ENCODE data around the gene PTBP1.
"Not testable (repeated sequence)": the region's sequence is repeated elsewhere in the genome, so short reads cannot be mapped to it uniquely, and the experiment has no call there.

PTBP1 gene

GRCh38 chr19:835210-835810, 38.1 kb downstream of the PTBP1 start:
- TF ChIP-seq, protein P1, sequence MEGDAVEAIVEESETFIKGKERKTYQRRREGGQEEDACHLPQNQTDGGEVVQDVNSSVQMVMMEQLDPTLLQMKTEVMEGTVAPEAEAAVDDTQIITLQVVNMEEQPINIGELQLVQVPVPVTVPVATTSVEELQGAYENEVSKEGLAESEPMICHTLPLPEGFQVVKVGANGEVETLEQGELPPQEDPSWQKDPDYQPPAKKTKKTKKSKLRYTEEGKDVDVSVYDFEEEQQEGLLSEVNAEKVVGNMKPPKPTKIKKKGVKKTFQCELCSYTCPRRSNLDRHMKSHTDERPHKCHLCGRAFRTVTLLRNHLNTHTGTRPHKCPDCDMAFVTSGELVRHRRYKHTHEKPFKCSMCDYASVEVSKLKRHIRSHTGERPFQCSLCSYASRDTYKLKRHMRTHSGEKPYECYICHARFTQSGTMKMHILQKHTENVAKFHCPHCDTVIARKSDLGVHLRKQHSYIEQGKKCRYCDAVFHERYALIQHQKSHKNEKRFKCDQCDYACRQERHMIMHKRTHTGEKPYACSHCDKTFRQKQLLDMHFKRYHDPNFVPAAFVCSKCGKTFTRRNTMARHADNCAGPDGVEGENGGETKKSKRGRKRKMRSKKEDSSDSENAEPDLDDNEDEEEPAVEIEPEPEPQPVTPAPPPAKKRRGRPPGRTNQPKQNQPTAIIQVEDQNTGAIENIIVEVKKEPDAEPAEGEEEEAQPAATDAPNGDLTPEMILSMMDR (IDR thresholded peaks at IDR 0.05; ENCODE audit: unreplicated experiment in 3 of 3): no peak
- Mint-ChIP-seq H3K36me3 (ENCODE audit: low read depth) (no peaks in the 10 kb centered on the region), H3K27me3 (ENCODE audit: low read depth) (no peaks in the 10 kb centered on the region), H3K4me1 (no peaks in the 10 kb centered on the region), H3K27ac (peak overlapping the region in 2 of 3 experiments; percentile 12 to 37), H3K9me3 (no peaks in the 10 kb centered on the region), H3K4me3 (no peak overlapping the region)

- H3K9me3 Mint-ChIP-seq: peaks cover 3% of the 10 kb centered on the region
- H3K36me3 Mint-ChIP-seq (ENCODE audit: low read depth): no peaks in the 10 kb centered on the region
- peaks cover 33% of the 10 kb centered on the region for H3K27me3 Mint-ChIP-seq (ENCODE audit: low read depth)
- peak within 1 kb of the TSS in 2 of 3 experiments; percentile 19 to 35 for H3K4me3 Mint-ChIP-seq
- H3K27ac Mint-ChIP-seq: no peak within 1 kb of the TSS
- peaks cover 5% of the 10 kb centered on the region for H3K4me1 Mint-ChIP-seq
- TF ChIP-seq, protein P1 (IDR thresholded peaks at IDR 0.05; ENCODE audit: unreplicated experiment in 3 of 3): no peak
Measured at GRCh38 chr19:840519-841206, 43.4 kb downstream of the PTBP1 start, which contains the start of gene PRTN3. Gene PRTN3 (plus strand): TSS chr19:840999. CDS start chr19:841009, 10 bp downstream.

DNA sequence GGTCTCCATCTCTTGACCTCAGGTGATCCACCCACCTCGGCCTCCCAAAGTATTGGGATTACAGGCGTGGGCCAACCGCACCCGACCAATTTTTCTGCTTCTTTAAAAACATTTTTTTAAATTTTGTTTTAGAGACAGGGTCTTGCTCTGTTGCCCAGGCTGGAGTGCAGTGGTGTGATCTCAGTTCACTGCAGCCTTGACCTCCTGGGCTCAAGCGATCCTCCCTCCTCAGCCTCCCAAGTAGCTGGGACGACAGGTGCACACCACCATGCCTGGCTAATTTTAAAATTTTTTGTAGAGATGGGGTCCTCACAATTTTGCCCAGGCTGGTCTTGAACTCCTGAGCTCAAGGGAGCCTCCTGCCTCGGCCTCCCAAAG, 45.5 kb downstream of the PTBP1 start:
- not testable (repeated sequence) for H3K36me3 Mint-ChIP-seq (ENCODE audit: low read depth); H3K4me1 Mint-ChIP-seq; H3K9me3 Mint-ChIP-seq; H3K27ac Mint-ChIP-seq
- Mint-ChIP-seq H3K27me3 (ENCODE audit: low read depth) (peaks cover 45% of the 10 kb centered on the region), H3K4me3 (peak overlapping the region in 2 of 3 experiments; percentile 41 to 53)

DNA sequence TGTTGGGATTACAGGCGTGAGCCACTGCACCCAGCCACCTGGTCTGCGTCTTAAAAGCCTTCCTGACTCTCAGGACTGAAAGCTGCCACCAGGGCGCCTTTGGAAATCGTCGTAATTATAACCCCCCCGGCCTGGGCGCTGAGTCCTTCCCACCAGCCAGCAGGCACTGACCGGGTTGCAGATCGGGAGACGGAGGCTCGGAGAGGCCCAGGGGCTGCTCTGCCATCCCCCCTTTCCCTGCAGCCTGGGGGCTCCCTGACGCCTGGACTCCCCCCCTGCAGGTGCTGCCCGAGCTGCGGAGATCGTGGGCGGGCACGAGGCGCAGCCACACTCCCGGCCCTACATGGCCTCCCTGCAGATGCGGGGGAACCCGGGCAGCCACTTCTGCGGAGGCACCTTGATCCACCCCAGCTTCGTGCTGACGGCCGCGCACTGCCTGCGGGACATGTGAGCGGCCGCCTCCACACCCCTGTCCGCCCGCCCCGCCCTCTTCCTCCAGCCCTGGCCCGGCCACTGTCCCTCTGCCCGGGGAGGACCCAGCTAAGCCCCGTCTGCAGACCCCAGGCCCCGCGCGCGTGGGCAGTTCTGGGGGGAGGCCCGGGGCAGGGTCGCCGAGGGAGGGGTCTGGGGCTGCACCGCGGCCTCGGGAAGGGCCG, 46.1 kb downstream of the PTBP1 start:
- Mint-ChIP-seq H3K4me1 (peaks cover 5% of the 10 kb centered on the region), H3K27me3 (ENCODE audit: low read depth) (peaks cover 47% of the 10 kb centered on the region), H3K4me3 (peak overlapping the region in 2 of 3 experiments; percentile 41 to 53), H3K36me3 (ENCODE audit: low read depth) (no peaks in the 10 kb centered on the region), H3K9me3 (peaks cover 3% of the 10 kb centered on the region), H3K27ac (no peak overlapping the region)
- TF ChIP-seq, protein P1 (IDR thresholded peaks at IDR 0.05; ENCODE audit: unreplicated experiment in 3 of 3): no peak

DNA sequence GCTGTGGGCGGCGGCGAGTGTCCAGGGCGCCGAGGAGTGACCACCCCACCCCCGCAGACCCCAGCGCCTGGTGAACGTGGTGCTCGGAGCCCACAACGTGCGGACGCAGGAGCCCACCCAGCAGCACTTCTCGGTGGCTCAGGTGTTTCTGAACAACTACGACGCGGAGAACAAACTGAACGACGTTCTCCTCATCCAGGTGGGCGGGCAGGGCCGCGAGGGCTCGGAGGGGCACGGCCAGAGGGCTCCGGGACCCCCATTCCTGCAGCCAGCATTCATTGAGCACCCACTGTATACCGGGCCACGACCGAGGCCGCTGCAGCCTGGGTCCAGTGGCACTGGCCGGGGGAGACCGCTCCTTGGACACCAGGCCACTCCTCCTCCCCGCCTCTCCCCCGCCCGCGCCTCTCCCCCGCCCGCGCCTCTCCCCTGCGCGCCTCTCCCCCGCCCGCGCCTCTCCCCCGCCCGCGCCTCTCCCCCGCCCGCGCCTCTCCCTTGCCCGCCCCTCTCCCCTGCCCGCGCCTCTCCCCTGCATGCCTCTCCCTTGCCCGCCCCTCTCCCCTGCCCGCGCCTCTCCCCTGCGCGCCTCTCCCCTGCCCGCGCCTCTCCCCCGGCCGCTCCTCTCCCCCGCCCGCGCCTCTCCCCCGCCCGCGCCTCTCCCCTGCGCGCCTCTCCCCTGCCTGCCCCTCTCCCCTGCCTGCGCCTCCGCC, 46.7 kb downstream of the PTBP1 start:
- no peak overlapping the region for H3K4me3 Mint-ChIP-seq
- peaks cover 3% of the 10 kb centered on the region for H3K9me3 Mint-ChIP-seq

More for the DNA sequence above, 46.7 kb downstream of the PTBP1 start:
- Mint-ChIP-seq H3K4me1 (peaks cover 5% of the 10 kb centered on the region), H3K36me3 (ENCODE audit: low read depth) (no peaks in the 10 kb centered on the region), H3K27me3 (ENCODE audit: low read depth) (peaks cover 53% of the 10 kb centered on the region), H3K27ac (no peak overlapping the region)
- TF ChIP-seq, protein P1 (IDR thresholded peaks at IDR 0.05; ENCODE audit: unreplicated experiment in 3 of 3): no peak

Data from nephron (organoid).